ENCODE measurements around the gene RUVBL1. TPM values are rescaled to one million over a fixed set of nuclear protein-coding genes. Genes with fewer than 3 reads are reported as not detected.

The RUVBL1 gene
- total and polyA plus RNA-seq, 7 experiments from 2014 or later = 16.8 to 73.7 (median 24.2) TPM

- no peak for ATAC-seq
- DNase-seq = no peak
- ChIA-PET CTCF (interaction anchor here (0.9 to 1.0 kb wide), 2 partner anchors 13 to 22 kb away, joined by 3 to 4 read pairs; partner anchors contain the start of gene RUVBL1), POLR2A (interaction anchor here (0.6 kb wide), 1 partner anchor 1276 kb away, joined by 3 read pairs; no protein-coding TSS in a partner anchor)
- Histone ChIP-seq H3K9me3 (ENCODE audit: control insufficient read depth in 2 of 3, low read length in 3 of 3) (no peaks in the 10 kb centered on the region), H3K4me3 (ENCODE audit: low read length) (no peak overlapping the region), H3K36me3 (ENCODE audit: control insufficient read depth in 2 of 3, insufficient read depth in 3 of 3, low read length in 3 of 3) (peaks cover 0 to 42% (median 0%) of the 10 kb centered on the region in 3 experiments), H3K27me3 (ENCODE audit: control insufficient read depth in 2 of 2, insufficient read depth in 2 of 2, low read length in 2 of 2) (no peaks in the 10 kb centered on the region), H3K4me1 (ENCODE audit: control insufficient read depth in 2 of 2, insufficient read depth in 2 of 2, low read length in 2 of 2) (peaks cover 14 to 27% of the 10 kb centered on the region in 2 donors), H3K27ac (ENCODE audit: low read depth, low read length) (no peak overlapping the region)
- H3K9me3 Mint-ChIP-seq = no peaks in the 10 kb centered on the region
- H3K27ac Mint-ChIP-seq = peak overlapping the region in 6 of 9 donors; percentile 67 to 95 (median 84)
- peaks cover 20 to 41% (median 34%) of the 10 kb centered on the region in 7 donors for H3K4me1 Mint-ChIP-seq
- intact Hi-C loops (cut with micrococcal nuclease) = no loop called here
- peaks cover 19 to 45% (median 37%) of the 10 kb centered on the region in 5 donors for H3K36me3 Mint-ChIP-seq
- peak overlapping the region in 1 of 10 donors; percentile 6 for H3K4me3 Mint-ChIP-seq
- no peaks in the 10 kb centered on the region for H3K27me3 Mint-ChIP-seq
Observed at GRCh38 chr3:128111147-128111546, 12.5 kb downstream of the RUVBL1 start.

- Mint-ChIP-seq H3K27ac (no peak overlapping the region), H3K36me3 (peaks cover 11 to 40% (median 23%) of the 10 kb centered on the region in 5 donors), H3K9me3 (no peaks in the 10 kb centered on the region), H3K4me1 (peaks cover 10 to 20% (median 14%) of the 10 kb centered on the region in 7 donors), H3K4me3 (no peak overlapping the region), H3K27me3 (no peaks in the 10 kb centered on the region)
- Histone ChIP-seq H3K4me1 (ENCODE audit: control insufficient read depth in 2 of 2, insufficient read depth in 2 of 2, low read length in 2 of 2) (peaks cover 10 to 11% of the 10 kb centered on the region in 2 donors), H3K4me3 (ENCODE audit: low read length) (no peak overlapping the region), H3K9me3 (ENCODE audit: control insufficient read depth in 2 of 3, low read length in 3 of 3) (no peaks in the 10 kb centered on the region), H3K27me3 (ENCODE audit: control insufficient read depth in 2 of 2, insufficient read depth in 2 of 2, low read length in 2 of 2) (no peaks in the 10 kb centered on the region), H3K36me3 (ENCODE audit: control insufficient read depth in 2 of 3, insufficient read depth in 3 of 3, low read length in 3 of 3) (peaks cover 10 to 50% (median 11%) of the 10 kb centered on the region in 3 experiments), H3K27ac (ENCODE audit: low read depth, low read length) (no peak overlapping the region)
- intact Hi-C loops (cut with micrococcal nuclease) = no loop called here
- DNase-seq = no peak
- ATAC-seq = no peak
- ChIA-PET POLR2A (no interaction called here), CTCF (no interaction called here)
Observed at GRCh38 chr3:128107834-128108233, 15.8 kb downstream of the RUVBL1 start.

DNA sequence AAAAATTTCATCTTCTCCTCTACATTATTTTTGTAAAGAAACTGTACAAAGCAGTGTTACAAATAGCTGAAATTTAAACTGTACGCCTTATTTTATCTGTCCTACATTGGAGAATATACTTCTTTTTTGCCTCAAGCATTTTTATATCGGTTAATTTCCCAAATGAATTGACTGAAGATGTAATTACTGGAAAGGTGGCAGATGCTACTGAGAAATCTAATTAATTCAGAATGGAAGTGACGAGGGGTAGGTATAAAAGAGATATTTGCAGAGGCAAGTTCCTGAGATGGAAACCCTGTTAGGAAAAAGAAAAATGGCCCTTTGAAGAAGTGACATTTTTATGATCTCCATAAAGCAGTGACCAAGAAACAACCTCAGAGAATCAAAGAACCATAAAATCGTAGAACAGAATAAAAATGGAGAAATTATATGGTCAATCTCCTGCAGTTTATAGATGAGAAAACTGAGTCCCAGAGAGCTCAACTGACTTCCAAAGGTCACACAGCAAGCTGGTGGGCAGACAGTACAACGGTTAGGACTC, 20.4 kb downstream of the RUVBL1 start:
- Histone ChIP-seq H3K4me3 (ENCODE audit: low read length) (no peak overlapping the region), H3K4me1 (ENCODE audit: control insufficient read depth in 2 of 2, insufficient read depth in 2 of 2, low read length in 2 of 2) (no peaks in the 10 kb centered on the region), H3K27me3 (ENCODE audit: control insufficient read depth in 2 of 2, insufficient read depth in 2 of 2, low read length in 2 of 2) (no peaks in the 10 kb centered on the region), H3K9me3 (ENCODE audit: control insufficient read depth in 2 of 3, low read length in 3 of 3) (no peaks in the 10 kb centered on the region), H3K27ac (ENCODE audit: low read depth, low read length) (no peak overlapping the region), H3K36me3 (ENCODE audit: control insufficient read depth in 2 of 3, insufficient read depth in 3 of 3, low read length in 3 of 3) (peaks cover 15 to 74% (median 25%) of the 10 kb centered on the region in 3 experiments)
- intact Hi-C loops (cut with micrococcal nuclease) = no loop called here
- H3K27me3 Mint-ChIP-seq = no peaks in the 10 kb centered on the region
- DNase-seq (no peak), ATAC-seq (no peak)
- H3K4me3 Mint-ChIP-seq = no peak overlapping the region
- ChIA-PET POLR2A (no interaction called here), CTCF (no interaction called here)
- peaks cover 9 to 63% (median 28%) of the 10 kb centered on the region in 5 donors for H3K36me3 Mint-ChIP-seq
- H3K27ac Mint-ChIP-seq = peak overlapping the region in 1 of 9 donors; percentile 39
- peaks cover 0 to 5% (median 0%) of the 10 kb centered on the region in 7 donors for H3K4me1 Mint-ChIP-seq
- H3K9me3 Mint-ChIP-seq = no peaks in the 10 kb centered on the region

DNA sequence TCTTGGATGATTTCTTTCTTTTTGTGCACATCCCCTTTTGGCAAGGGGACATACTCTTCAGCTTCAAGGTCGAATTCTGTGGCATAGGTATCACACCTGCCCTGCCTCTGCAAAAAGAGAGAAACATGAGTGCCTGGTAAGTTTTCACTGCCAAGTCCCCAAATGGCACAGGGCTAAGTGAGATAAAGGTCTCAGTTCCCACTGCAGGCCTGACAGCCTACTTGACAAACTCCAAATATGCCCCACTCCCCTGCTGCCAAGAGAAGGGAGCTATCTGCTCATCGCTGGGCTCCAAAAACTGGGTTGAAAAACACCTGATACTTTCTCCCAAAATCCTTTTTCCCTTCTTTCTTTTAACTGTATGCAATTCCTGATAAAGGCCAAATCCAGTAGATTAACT, 23.0 kb downstream of the RUVBL1 start:
- Mint-ChIP-seq H3K36me3 (peaks cover 10 to 71% (median 34%) of the 10 kb centered on the region in 5 donors), H3K9me3 (no peaks in the 10 kb centered on the region), H3K4me3 (no peak overlapping the region), H3K27me3 (no peaks in the 10 kb centered on the region), H3K4me1 (peaks cover 0 to 5% (median 0%) of the 10 kb centered on the region in 7 donors), H3K27ac (peak overlapping the region in 3 of 9 donors; percentile 5 to 32 (median 15))
- Histone ChIP-seq H3K36me3 (ENCODE audit: control insufficient read depth in 2 of 3, insufficient read depth in 3 of 3, low read length in 3 of 3) (peaks cover 24 to 90% (median 32%) of the 10 kb centered on the region in 3 experiments), H3K27me3 (ENCODE audit: control insufficient read depth in 2 of 2, insufficient read depth in 2 of 2, low read length in 2 of 2) (no peaks in the 10 kb centered on the region), H3K4me1 (ENCODE audit: control insufficient read depth in 2 of 2, insufficient read depth in 2 of 2, low read length in 2 of 2) (no peaks in the 10 kb centered on the region), H3K4me3 (ENCODE audit: low read length) (no peak overlapping the region), H3K27ac (ENCODE audit: low read depth, low read length) (no peak overlapping the region), H3K9me3 (ENCODE audit: control insufficient read depth in 2 of 3, low read length in 3 of 3) (no peaks in the 10 kb centered on the region)
- ATAC-seq = no peak
- DNase-seq = no peak
- ChIA-PET POLR2A (no interaction called here), CTCF (interaction anchor here (1.3 kb wide), 1 partner anchor 67 kb away, joined by 4 read pairs; no protein-coding TSS in a partner anchor)
- intact Hi-C loops (cut with micrococcal nuclease) = no loop called here

DNA sequence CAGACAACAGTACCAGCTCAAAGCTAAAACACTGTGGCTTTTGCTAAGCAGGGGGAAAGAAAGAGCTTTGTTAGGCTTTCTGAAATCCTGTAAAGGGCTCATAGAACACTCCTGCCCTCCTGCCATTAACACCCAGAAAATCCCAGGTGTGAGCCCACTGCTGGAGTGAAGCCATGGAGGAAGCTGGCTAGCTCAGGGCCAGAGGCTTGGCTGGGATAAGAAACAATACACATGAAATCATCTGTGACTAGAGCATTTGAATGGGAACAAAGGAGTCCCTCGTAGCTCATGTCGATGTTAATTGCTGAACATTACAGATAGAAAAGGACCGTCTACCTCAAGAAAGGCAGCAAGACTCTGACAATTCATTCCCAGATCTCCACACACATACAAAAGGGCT, 23.5 kb downstream of the RUVBL1 start:
- intact Hi-C loops (cut with micrococcal nuclease) = no loop called here
- Histone ChIP-seq H3K4me1 (ENCODE audit: control insufficient read depth in 2 of 2, insufficient read depth in 2 of 2, low read length in 2 of 2) (no peaks in the 10 kb centered on the region), H3K36me3 (ENCODE audit: control insufficient read depth in 2 of 3, insufficient read depth in 3 of 3, low read length in 3 of 3) (peaks cover 24 to 95% (median 32%) of the 10 kb centered on the region in 3 experiments), H3K27ac (ENCODE audit: low read depth, low read length) (no peak overlapping the region), H3K27me3 (ENCODE audit: control insufficient read depth in 2 of 2, insufficient read depth in 2 of 2, low read length in 2 of 2) (no peaks in the 10 kb centered on the region), H3K4me3 (ENCODE audit: low read length) (no peak overlapping the region), H3K9me3 (ENCODE audit: control insufficient read depth in 2 of 3, low read length in 3 of 3) (no peaks in the 10 kb centered on the region)
- H3K4me3 Mint-ChIP-seq = no peak overlapping the region
- DNase-seq = no peak
- no peak overlapping the region for H3K27ac Mint-ChIP-seq
- ChIA-PET CTCF (interaction anchor here (1.3 kb wide), 1 partner anchor 68 kb away, joined by 4 read pairs; no protein-coding TSS in a partner anchor), POLR2A (no interaction called here)
- no peaks in the 10 kb centered on the region for H3K27me3 Mint-ChIP-seq
- H3K4me1 Mint-ChIP-seq = peaks cover 0 to 9% (median 3%) of the 10 kb centered on the region in 7 donors
- no peaks in the 10 kb centered on the region for H3K9me3 Mint-ChIP-seq
- ATAC-seq = no peak
- peaks cover 13 to 74% (median 34%) of the 10 kb centered on the region in 5 donors for H3K36me3 Mint-ChIP-seq

DNA sequence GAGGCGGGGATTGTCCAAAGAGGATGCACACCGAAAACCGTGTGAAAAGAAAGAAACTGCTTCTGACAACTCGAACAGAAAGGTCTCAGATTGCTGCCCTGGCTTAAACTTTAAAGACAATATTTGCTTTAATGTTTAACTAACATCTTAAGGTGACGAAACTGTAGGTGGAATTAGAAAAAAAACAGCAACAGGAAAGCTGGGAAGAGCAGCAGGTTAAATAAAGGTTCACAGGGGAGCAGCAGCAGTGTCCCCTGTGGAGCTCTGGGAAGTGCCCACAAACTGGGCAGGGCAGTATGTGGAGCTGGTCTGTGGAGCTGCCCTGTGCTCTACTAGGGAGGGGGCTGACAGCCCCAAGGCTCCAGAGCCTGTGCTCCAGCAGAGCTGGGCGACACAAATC, 25.4 kb downstream of the RUVBL1 start:
- ChIA-PET CTCF (interaction anchor here (0.6 to 0.7 kb wide), 3 partner anchors 24 to 1497 kb away, joined by 3 read pairs; no protein-coding TSS in a partner anchor), POLR2A (no interaction called here)
- Histone ChIP-seq H3K9me3 (ENCODE audit: control insufficient read depth in 2 of 3, low read length in 3 of 3) (no peaks in the 10 kb centered on the region), H3K27ac (ENCODE audit: low read depth, low read length) (no peak overlapping the region), H3K36me3 (ENCODE audit: control insufficient read depth in 2 of 3, insufficient read depth in 3 of 3, low read length in 3 of 3) (peaks cover 14 to 96% (median 22%) of the 10 kb centered on the region in 3 experiments), H3K4me3 (ENCODE audit: low read length) (no peak overlapping the region), H3K4me1 (ENCODE audit: control insufficient read depth in 2 of 2, insufficient read depth in 2 of 2, low read length in 2 of 2) (no peaks in the 10 kb centered on the region), H3K27me3 (ENCODE audit: control insufficient read depth in 2 of 2, insufficient read depth in 2 of 2, low read length in 2 of 2) (no peaks in the 10 kb centered on the region)
- no peak for DNase-seq
- no peak overlapping the region for H3K27ac Mint-ChIP-seq
- H3K4me3 Mint-ChIP-seq = no peak overlapping the region
- no peaks in the 10 kb centered on the region for H3K9me3 Mint-ChIP-seq
- H3K27me3 Mint-ChIP-seq = no peaks in the 10 kb centered on the region
- intact Hi-C loops (cut with micrococcal nuclease) = loop anchor here in 1 of 2 donors (10.0 kb wide), 1 partner anchor 327 kb away; no protein-coding TSS in a partner anchor
- peaks cover 16 to 73% (median 31%) of the 10 kb centered on the region in 5 donors for H3K36me3 Mint-ChIP-seq
- peaks cover 1 to 18% (median 6%) of the 10 kb centered on the region in 7 donors for H3K4me1 Mint-ChIP-seq
- ATAC-seq = no peak

Measured in naive thymus-derived CD4-positive, alpha-beta T cell (primary cell).